H1 (cell line): Measurements from ENCODE around the gene CEP41.

Experiments
- BRCA1 ChIP-seq: IDR thresholded peaks from 2 replicates; pipeline ENCODE4 v1.6.1; 2012; ENCODE audit warnings: low read depth, low read length, improper control_type of control experiment
- CHD1 ChIP-seq: IDR thresholded peaks from 2 replicates; pipeline ENCODE4 v1.6.1; 2012; ENCODE audit warnings: low read depth, low read length, improper control_type of control experiment
- CTCF ChIP-seq, 3 experiments: IDR thresholded peaks; 1 replicate in 2 of 3; 2 replicates in 1 of 3; pipeline versions ENCODE4 v1.5.1 to v1.6.1; 2011; ENCODE audit warnings: low read length in 3 of 3, mild to moderate bottlenecking in 3 of 3, inconsistent platforms in 2 of 3, low read depth in 1 of 3, moderate library complexity in 1 of 3; ENCODE audit not compliant: insufficient read depth in 1 of 3; ENCODE audit errors: control extremely low read depth in 1 of 3
- EP300 ChIP-seq, 2 experiments: IDR thresholded peaks; 1 replicate in 1 of 2; 2 replicates in 1 of 2; pipeline ENCODE4 v1.6.1; 2011 to 2012; ENCODE audit warnings: low read depth in 2 of 2, low read length in 2 of 2, mild to moderate bottlenecking in 2 of 2, borderline replicate concordance in 1 of 2, inconsistent platforms in 1 of 2, moderate library complexity in 1 of 2
- GTF2F1 ChIP-seq: IDR thresholded peaks from 2 replicates; pipeline ENCODE4 v1.6.1; 2012; ENCODE audit warnings: low read depth, low read length, improper control_type of control experiment, borderline replicate concordance
- POLR2AphosphoS5 ChIP-seq: IDR thresholded peaks from 2 replicates; pipeline ENCODE4 v1.6.1; 2011; ENCODE audit warnings: low read depth, low read length
- RNF2 ChIP-seq: fragments of 200-900, 300-1000 bp; sonication (generic); IDR thresholded peaks from 2 replicates; pipeline ENCODE4 v1.7.1; 2016; ENCODE audit warnings: borderline replicate concordance, low read depth, mild to moderate bottlenecking, antibody characterized with exemption, low read length; ENCODE audit not compliant: poor library complexity, severe bottlenecking; ENCODE audit errors: missing control alignments
- SIN3A ChIP-seq, 2 experiments: IDR thresholded peaks in 1 of 2; conservative IDR thresholded peaks in 1 of 2; 2 replicates each; pipeline ENCODE4 v1.6.1; 2011 to 2012; ENCODE audit warnings: low read length in 2 of 2, improper control_type of control experiment in 1 of 2, low read depth in 1 of 2, mild to moderate bottlenecking in 1 of 2

- TF ChIP-seq CTCF (IDR thresholded peaks at IDR 0.05; ENCODE audit: control extremely low read depth in 1 of 3, insufficient read depth in 1 of 3, low read depth in 1 of 3, low read length in 3 of 3) (no peak), CHD1 (no peak), RNF2 (no peak), GTF2F1 (no peak), SIN3A (conservative IDR thresholded peaks at IDR 0.05 in 1 of 2, IDR thresholded peaks at IDR 0.05 in 1 of 2; ENCODE audit: low read depth in 1 of 2, low read length in 2 of 2) (no peak), POLR2AphosphoS5 (no peak), BRCA1 (no peak), EP300 (IDR thresholded peaks at IDR 0.05; ENCODE audit: borderline replicate concordance in 1 of 2, low read depth in 2 of 2, low read length in 2 of 2) (no peak)
These were observed 27.8 kb upstream of the CEP41 start for GRCh38 chr7:130468612-130469011.
